Spinal cord (tissue), 10 donors: Measurements from ENCODE around the gene SHH. TPM values are rescaled to one million over a fixed set of nuclear protein-coding genes. Genes with fewer than 3 reads are reported as not detected.
A peak's percentile ranks its signal among the peaks of the same experiment; 100 is the strongest.

Source experiments
- DNase-seq, 6 donors: peaks; one replicate each; pipeline versions ENCODE4 v3.0.0 to v3.0.0-alpha.2; 2013 to 2015; ENCODE audit warnings: low spot score in 6 of 6, low read depth in 4 of 6
- H3K27ac ChIP-seq: one replicate; pipeline ENCODE4 v1.5.1; 2013; ENCODE audit warnings: low read depth, low read length, control low read depth
- H3K27me3 ChIP-seq: one replicate; pipeline ENCODE4 v1.6.1; 2013; ENCODE audit warnings: low read length; ENCODE audit not compliant: control insufficient read depth, insufficient read depth
- H3K36me3 ChIP-seq: one replicate; pipeline ENCODE4 v1.6.1; 2013; ENCODE audit warnings: low read length; ENCODE audit not compliant: control insufficient read depth, insufficient read depth
- H3K4me1 ChIP-seq: one replicate; pipeline ENCODE4 v1.6.1; 2013; ENCODE audit warnings: low read length; ENCODE audit not compliant: control insufficient read depth, insufficient read depth
- H3K4me3 ChIP-seq: one replicate; pipeline ENCODE4 v1.5.1; 2013; ENCODE audit warnings: low read depth, low read length, control low read depth
- H3K9me3 ChIP-seq: one replicate; pipeline ENCODE4 v1.6.1; 2013; ENCODE audit warnings: low read length; ENCODE audit not compliant: control insufficient read depth, insufficient read depth
- WGBS: methylation state at CpG from one replicate; pipeline ENCODE4 v1.1.5; 2013; ENCODE audit warnings: missing lambda C conversion rate; ENCODE audit not compliant: insufficient coverage; 5-methylcytosine and 5-hydroxymethylcytosine counted together
- long read RNA-seq, 4 donors: transcript quantifications; one replicate each; lab custom pipeline, GENCODE V29; 2026
- polyA plus RNA-seq, 2 donors: library from polyadenylated mRNA; unstranded; fragments of 120-200 nt; gene quantifications; one replicate each; pipeline ENCODE4 v1.2.1, GENCODE V29; 2013; ENCODE audit not compliant: insufficient read length in 2 of 2
- total RNA-seq, 2 donors: library from RNA; depleted of rRNA in 1 of 2; stranded (reverse); fragments of 120-200 nt in 1 of 2; fragments of >200 nt in 1 of 2; gene quantifications; one replicate each; pipeline versions ENCODE4 v1.2.3 to v1.2.4, GENCODE V29; 2013 to 2014
- donor health status: healthy.

The SHH gene
- 1 to 10 TPM in 1 of 2 donors, under 1 TPM in 1; 0.94 to 3.5 TPM for total RNA-seq
- 1 to 10 TPM; 3.9 to 4.3 TPM for polyA plus RNA-seq
- long read RNA-seq, donor 1, full-length matches to known transcripts = 1 of 1 reads
- long read RNA-seq, donor 1, partial matches to known transcripts = 0 of 1 reads
- long read RNA-seq, donor 1, other reads (novel, unspliced or antisense) = 0 of 1 reads
- long read RNA-seq, donor 2 = 0 reads
- long read RNA-seq, donor 3 = 0 reads
- long read RNA-seq, donor 4 = 0 reads

- Histone ChIP-seq H3K9me3 (no peaks in the 10 kb centered on the region), H3K27ac (no peak within 1 kb of the TSS), H3K27me3 (peaks cover 88% of the 10 kb centered on the region), H3K4me3 (peak within 1 kb of the TSS; percentile 40), H3K4me1 (peaks cover 55% of the 10 kb centered on the region), H3K36me3 (no peaks in the 10 kb centered on the region)
- WGBS = under 1% methylated on average over 44 of the region's 53 CpGs
- DNase-seq = peak in 3 of 6 donors; percentile 54 to 94 (median 88)
Measured at GRCh38 chr7:155811895-155812761, at the start of gene SHH. Gene SHH (minus strand): TSS chr7:155812463. CDS start chr7:155812122, 341 bp downstream.

GRCh38 chr7:155861480-155861868 is 49.2 kb upstream of the SHH start:
- no peak overlapping the region for H3K27ac ChIP-seq
- H3K4me3 ChIP-seq = no peak overlapping the region
- DNase-seq = peak in 2 of 6 donors; percentile 11 to 79
- H3K4me1 ChIP-seq = peaks cover 21% of the 10 kb centered on the region
- no peaks in the 10 kb centered on the region for H3K36me3 ChIP-seq
- no peaks in the 10 kb centered on the region for H3K27me3 ChIP-seq
- no peaks in the 10 kb centered on the region for H3K9me3 ChIP-seq
- 66% methylated on average over 11 of the region's 11 CpGs for WGBS

GRCh38 chr7:155860840-155861479 is 48.7 kb upstream of the SHH start:
- H3K27ac ChIP-seq = no peak overlapping the region
- H3K4me3 ChIP-seq = no peak overlapping the region
- 32% methylated on average over 11 of the region's 11 CpGs for WGBS
- peak in 2 of 6 donors; percentile 76 to 81 for DNase-seq
- H3K27me3 ChIP-seq = no peaks in the 10 kb centered on the region
- no peaks in the 10 kb centered on the region for H3K36me3 ChIP-seq
- H3K9me3 ChIP-seq = no peaks in the 10 kb centered on the region
- peaks cover 19% of the 10 kb centered on the region for H3K4me1 ChIP-seq

- Histone ChIP-seq H3K36me3 (no peaks in the 10 kb centered on the region), H3K4me3 (no peak overlapping the region), H3K27ac (no peak overlapping the region), H3K4me1 (peaks cover 15% of the 10 kb centered on the region), H3K9me3 (no peaks in the 10 kb centered on the region), H3K27me3 (no peaks in the 10 kb centered on the region)
- no peak for DNase-seq
- 70% methylated on average over 3 of the region's 4 CpGs for WGBS
Measured at GRCh38 chr7:155860461-155860839, 48.2 kb upstream of the SHH start.

GRCh38 chr7:155858521-155859061 is 46.3 kb upstream of the SHH start:
- no peaks in the 10 kb centered on the region for H3K36me3 ChIP-seq
- 80% methylated on average over 1 of the region's 3 CpGs for WGBS
- H3K27me3 ChIP-seq = no peaks in the 10 kb centered on the region
- H3K27ac ChIP-seq = no peak overlapping the region
- no peaks in the 10 kb centered on the region for H3K9me3 ChIP-seq
- H3K4me3 ChIP-seq = no peak overlapping the region
- DNase-seq = no peak
- peaks cover 10% of the 10 kb centered on the region for H3K4me1 ChIP-seq

GRCh38 chr7:155857141-155857540 is 44.9 kb upstream of the SHH start:
- Histone ChIP-seq H3K4me3 (no peak overlapping the region), H3K27me3 (no peaks in the 10 kb centered on the region), H3K27ac (no peak overlapping the region), H3K36me3 (no peaks in the 10 kb centered on the region), H3K9me3 (no peaks in the 10 kb centered on the region), H3K4me1 (peaks cover 10% of the 10 kb centered on the region)
- no peak for DNase-seq
- WGBS = 81% methylated on average over 3 of the region's 3 CpGs

- Histone ChIP-seq H3K36me3 (no peaks in the 10 kb centered on the region), H3K27ac (no peak overlapping the region), H3K4me3 (no peak overlapping the region), H3K4me1 (peaks cover 10% of the 10 kb centered on the region), H3K9me3 (no peaks in the 10 kb centered on the region), H3K27me3 (no peaks in the 10 kb centered on the region)
- 93% methylated on average over 3 of the region's 3 CpGs for WGBS
- DNase-seq = no peak
Measured at GRCh38 chr7:155856656-155857055, 44.4 kb upstream of the SHH start.

GRCh38 chr7:155852426-155853301 is 40.4 kb upstream of the SHH start:
- H3K27ac ChIP-seq = no peak overlapping the region
- H3K4me1 ChIP-seq = no peaks in the 10 kb centered on the region
- H3K4me3 ChIP-seq = no peak overlapping the region
- no peaks in the 10 kb centered on the region for H3K9me3 ChIP-seq
- H3K36me3 ChIP-seq = no peaks in the 10 kb centered on the region
- 72% methylated on average over 4 of the region's 5 CpGs for WGBS
- no peaks in the 10 kb centered on the region for H3K27me3 ChIP-seq
- DNase-seq = no peak

- no peaks in the 10 kb centered on the region for H3K36me3 ChIP-seq
- 88% methylated on average over 5 of the region's 5 CpGs for WGBS
- no peak for DNase-seq
- no peak overlapping the region for H3K27ac ChIP-seq
- H3K9me3 ChIP-seq = no peaks in the 10 kb centered on the region
- no peaks in the 10 kb centered on the region for H3K4me1 ChIP-seq
- no peak overlapping the region for H3K4me3 ChIP-seq
- no peaks in the 10 kb centered on the region for H3K27me3 ChIP-seq
Measured at GRCh38 chr7:155851892-155852291, 39.6 kb upstream of the SHH start.
